ENCODE results near the gene LASP1.
"Not testable (repeated sequence)": the region's sequence is repeated elsewhere in the genome, so short reads cannot be mapped to it uniquely, and the experiment has no call there.

LASP1 gene

GRCh38 chr17:38942696-38943334, 73.0 kb downstream of the LASP1 start:
- Histone ChIP-seq H3K27ac (ENCODE audit: low read depth, low read length) (no peak overlapping the region), H3K4me1 (ENCODE audit: control insufficient read depth, insufficient read depth, low read length) (peaks cover 5% of the 10 kb centered on the region; the same call in 1 of the 2 replicates), H3K27me3 (ENCODE audit: control insufficient read depth, insufficient read depth, low read length) (no peaks in the 10 kb centered on the region), H3K9ac (ENCODE audit: low read length) (no peak overlapping the region), H3K9me3 (ENCODE audit: control insufficient read depth, insufficient read depth, low read depth, low read length) (no peaks in the 10 kb centered on the region), H3K36me3 (ENCODE audit: control insufficient read depth, insufficient read depth, low read length) (no peaks in the 10 kb centered on the region), H3K4me3 (ENCODE audit: low read depth, low read length) (no peak overlapping the region)

GRCh38 chr17:38943607-38944006, 73.7 kb downstream of the LASP1 start:
- H3K36me3 ChIP-seq (ENCODE audit: control insufficient read depth, insufficient read depth, low read length), result no peaks in the 10 kb centered on the region
- no peak overlapping the region for H3K4me3 ChIP-seq (ENCODE audit: low read depth, low read length)
- no peak overlapping the region for H3K27ac ChIP-seq (ENCODE audit: low read depth, low read length)
- H3K27me3 ChIP-seq (ENCODE audit: control insufficient read depth, insufficient read depth, low read length), result no peaks in the 10 kb centered on the region
- H3K9ac ChIP-seq (ENCODE audit: low read length), result no peak overlapping the region
- peaks cover under 1% of the 10 kb centered on the region; the same call in 1 of the 2 replicates for H3K4me1 ChIP-seq (ENCODE audit: control insufficient read depth, insufficient read depth, low read length)
- H3K9me3 ChIP-seq (ENCODE audit: control insufficient read depth, insufficient read depth, low read depth, low read length), result no peaks in the 10 kb centered on the region

- Histone ChIP-seq H3K9me3 (ENCODE audit: control insufficient read depth, insufficient read depth, low read depth, low read length) (no peaks in the 10 kb centered on the region), H3K4me1 (ENCODE audit: control insufficient read depth, insufficient read depth, low read length) (no peaks in the 10 kb centered on the region), H3K27ac (ENCODE audit: low read depth, low read length) (no peak overlapping the region), H3K27me3 (ENCODE audit: control insufficient read depth, insufficient read depth, low read length) (no peaks in the 10 kb centered on the region), H3K36me3 (ENCODE audit: control insufficient read depth, insufficient read depth, low read length) (no peaks in the 10 kb centered on the region), H3K9ac (ENCODE audit: low read length) (no peak overlapping the region), H3K4me3 (ENCODE audit: low read depth, low read length) (no peak overlapping the region)
Measured at GRCh38 chr17:38947189-38947588, 77.3 kb downstream of the LASP1 start.

DNA sequence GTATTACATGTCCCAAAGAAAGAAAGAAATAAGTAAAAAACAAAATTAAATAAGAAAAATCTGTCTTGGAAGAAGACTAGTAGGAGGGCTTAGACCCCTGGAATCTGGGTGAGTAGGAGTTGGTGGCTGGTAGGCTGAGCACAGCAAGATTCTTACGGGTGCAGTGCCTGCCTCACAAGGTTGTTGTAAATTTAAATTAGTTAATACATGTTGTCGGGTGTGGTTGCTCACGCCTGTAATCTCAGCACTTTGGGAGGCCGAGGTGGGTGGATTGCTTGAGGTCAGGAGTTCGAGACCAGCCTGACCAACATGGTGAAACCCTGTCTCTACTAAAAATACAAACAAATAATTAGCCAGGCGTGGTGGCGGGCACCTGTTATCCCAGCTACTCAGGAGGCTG, 83.9 kb downstream of the LASP1 start:
- H3K9ac ChIP-seq (ENCODE audit: low read length); H3K4me3 ChIP-seq (ENCODE audit: low read depth, low read length); H3K36me3 ChIP-seq (ENCODE audit: control insufficient read depth, insufficient read depth, low read length); H3K27ac ChIP-seq (ENCODE audit: low read depth, low read length); H3K27me3 ChIP-seq (ENCODE audit: control insufficient read depth, insufficient read depth, low read length); H3K4me1 ChIP-seq (ENCODE audit: control insufficient read depth, insufficient read depth, low read length); H3K9me3 ChIP-seq (ENCODE audit: control insufficient read depth, insufficient read depth, low read depth, low read length): not testable (repeated sequence)

DNA sequence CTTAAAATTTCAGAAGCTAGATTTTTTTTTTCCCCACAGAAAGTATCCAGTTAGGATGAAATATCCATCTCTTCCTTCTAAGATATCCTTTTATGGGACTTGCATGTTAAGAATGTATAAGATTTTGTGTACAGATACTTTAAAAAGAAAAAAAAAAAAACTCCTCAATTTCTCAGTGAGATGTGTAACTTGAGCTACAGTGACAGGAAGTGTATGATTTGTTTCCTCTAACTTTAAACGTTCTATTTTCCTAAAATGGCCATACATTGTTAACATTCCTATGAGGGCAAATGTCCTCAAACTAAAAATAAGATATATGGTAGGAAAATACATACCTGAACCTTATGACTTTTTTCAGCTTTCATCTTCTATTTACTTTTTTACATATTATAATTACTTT, 88.5 kb downstream of the LASP1 start:
- no peaks in the 10 kb centered on the region for H3K27me3 ChIP-seq (ENCODE audit: control insufficient read depth, insufficient read depth, low read length)
- no peaks in the 10 kb centered on the region for H3K9me3 ChIP-seq (ENCODE audit: control insufficient read depth, insufficient read depth, low read depth, low read length)
- H3K4me1 ChIP-seq (ENCODE audit: control insufficient read depth, insufficient read depth, low read length), result no peaks in the 10 kb centered on the region
- H3K36me3 ChIP-seq (ENCODE audit: control insufficient read depth, insufficient read depth, low read length), result no peaks in the 10 kb centered on the region
- H3K27ac ChIP-seq (ENCODE audit: low read depth, low read length), result no peak overlapping the region
- no peak overlapping the region for H3K4me3 ChIP-seq (ENCODE audit: low read depth, low read length)
- H3K9ac ChIP-seq (ENCODE audit: low read length), result no peak overlapping the region

GRCh38 chr17:38958756-38959155, 88.9 kb downstream of the LASP1 start:
- no peaks in the 10 kb centered on the region for H3K27me3 ChIP-seq (ENCODE audit: control insufficient read depth, insufficient read depth, low read length)
- H3K4me3 ChIP-seq (ENCODE audit: low read depth, low read length), result no peak overlapping the region
- no peak overlapping the region for H3K27ac ChIP-seq (ENCODE audit: low read depth, low read length)
- H3K4me1 ChIP-seq (ENCODE audit: control insufficient read depth, insufficient read depth, low read length), result no peaks in the 10 kb centered on the region
- no peaks in the 10 kb centered on the region for H3K9me3 ChIP-seq (ENCODE audit: control insufficient read depth, insufficient read depth, low read depth, low read length)
- no peaks in the 10 kb centered on the region for H3K36me3 ChIP-seq (ENCODE audit: control insufficient read depth, insufficient read depth, low read length)
- H3K9ac ChIP-seq (ENCODE audit: low read length), result no peak overlapping the region

DNA sequence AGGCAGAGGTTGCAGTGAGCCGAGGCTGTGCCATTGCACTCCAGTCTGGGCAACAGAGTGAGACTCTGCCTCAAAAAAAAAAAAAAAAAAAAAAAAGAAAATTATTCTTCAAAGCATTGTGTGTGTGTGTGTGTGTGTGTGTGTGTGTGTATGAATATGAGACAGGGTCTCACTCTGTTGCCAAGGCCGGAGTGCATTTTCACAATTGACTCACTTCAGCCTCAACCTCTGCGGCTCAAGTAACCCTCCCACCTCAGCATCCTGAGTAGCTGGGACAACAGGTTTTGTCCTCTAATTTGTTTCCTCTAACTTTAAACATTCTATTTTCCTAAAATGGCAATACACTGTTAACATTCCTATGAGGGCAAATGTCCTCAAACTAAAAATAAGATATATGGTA, 89.7 kb downstream of the LASP1 start:
- Histone ChIP-seq H3K27me3 (ENCODE audit: control insufficient read depth, insufficient read depth, low read length) (no peaks in the 10 kb centered on the region), H3K36me3 (ENCODE audit: control insufficient read depth, insufficient read depth, low read length) (no peaks in the 10 kb centered on the region), H3K4me3 (ENCODE audit: low read depth, low read length) (no peak overlapping the region), H3K9ac (ENCODE audit: low read length) (no peak overlapping the region), H3K9me3 (ENCODE audit: control insufficient read depth, insufficient read depth, low read depth, low read length) (no peaks in the 10 kb centered on the region), H3K4me1 (ENCODE audit: control insufficient read depth, insufficient read depth, low read length) (no peaks in the 10 kb centered on the region), H3K27ac (ENCODE audit: low read depth, low read length) (no peak overlapping the region)

GRCh38 chr17:38960402-38960801, 90.5 kb downstream of the LASP1 start:
- no peak overlapping the region for H3K27ac ChIP-seq (ENCODE audit: low read depth, low read length)
- H3K4me3 ChIP-seq (ENCODE audit: low read depth, low read length), result no peak overlapping the region
- no peaks in the 10 kb centered on the region for H3K9me3 ChIP-seq (ENCODE audit: control insufficient read depth, insufficient read depth, low read depth, low read length)
- no peak overlapping the region for H3K9ac ChIP-seq (ENCODE audit: low read length)
- no peaks in the 10 kb centered on the region for H3K27me3 ChIP-seq (ENCODE audit: control insufficient read depth, insufficient read depth, low read length)
- H3K4me1 ChIP-seq (ENCODE audit: control insufficient read depth, insufficient read depth, low read length), result no peaks in the 10 kb centered on the region
- no peaks in the 10 kb centered on the region for H3K36me3 ChIP-seq (ENCODE audit: control insufficient read depth, insufficient read depth, low read length)

DNA sequence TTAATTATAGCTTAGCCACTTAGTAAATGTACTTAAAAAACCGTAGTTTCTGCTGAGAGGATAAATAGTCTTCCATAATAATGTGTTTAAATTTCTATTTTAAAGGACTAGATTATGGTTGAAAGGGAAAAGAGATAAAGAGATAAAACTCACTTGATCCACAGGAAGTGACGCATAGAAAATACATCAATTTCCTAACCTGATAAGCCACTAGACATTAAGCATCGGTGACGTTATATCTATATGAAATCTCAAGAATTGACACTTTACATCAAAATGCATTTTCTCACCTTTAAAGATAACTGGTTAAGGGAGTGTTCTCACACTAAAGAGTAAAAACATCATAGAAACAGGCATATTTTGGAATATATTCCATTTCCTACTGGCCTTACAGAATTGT, 91.6 kb downstream of the LASP1 start:
- Histone ChIP-seq H3K9me3 (ENCODE audit: control insufficient read depth, insufficient read depth, low read depth, low read length) (no peaks in the 10 kb centered on the region), H3K27ac (ENCODE audit: low read depth, low read length) (no peak overlapping the region), H3K36me3 (ENCODE audit: control insufficient read depth, insufficient read depth, low read length) (no peaks in the 10 kb centered on the region), H3K9ac (ENCODE audit: low read length) (no peak overlapping the region), H3K27me3 (ENCODE audit: control insufficient read depth, insufficient read depth, low read length) (no peaks in the 10 kb centered on the region), H3K4me3 (ENCODE audit: low read depth, low read length) (no peak overlapping the region), H3K4me1 (ENCODE audit: control insufficient read depth, insufficient read depth, low read length) (no peaks in the 10 kb centered on the region)

DNA sequence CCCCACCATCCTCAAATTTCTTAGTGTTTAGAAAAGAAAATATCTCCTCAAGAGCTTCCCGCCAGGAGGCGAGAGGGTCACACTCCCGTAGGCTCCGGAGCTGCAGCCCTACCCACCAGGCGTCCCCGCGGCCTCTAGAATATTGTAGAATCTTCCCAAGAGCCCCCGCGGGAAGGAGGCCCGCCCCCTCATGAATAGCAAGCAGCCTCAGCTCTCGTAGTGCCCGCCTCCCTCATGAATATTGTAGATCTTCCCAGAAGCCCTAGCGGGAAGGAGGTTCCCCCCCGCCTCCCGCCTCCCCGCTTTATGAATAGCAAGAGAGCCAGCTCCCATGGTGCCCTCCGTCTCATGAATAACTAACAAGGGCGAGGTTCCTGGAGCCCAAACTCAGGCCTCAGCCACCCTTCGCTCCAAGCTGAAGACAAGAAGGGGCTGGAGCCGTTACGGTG, 97.5 kb downstream of the LASP1 start, which contains the start of gene FBXO47:
Gene FBXO47 (minus strand): TSS at position 114 of the 449 bp plus-strand sequence. CDS start 4,378 bp downstream, outside the sequence.
- no peak within 1 kb of the TSS for H3K27ac ChIP-seq (ENCODE audit: low read depth, low read length)
- peak within 1 kb of the TSS; percentile 46 for H3K9ac ChIP-seq (ENCODE audit: low read length)
- no peaks in the 10 kb centered on the region for H3K9me3 ChIP-seq (ENCODE audit: control insufficient read depth, insufficient read depth, low read depth, low read length)
- H3K4me3 ChIP-seq (ENCODE audit: low read depth, low read length), result peak within 1 kb of the TSS; percentile 33
- no peaks in the 10 kb centered on the region for H3K27me3 ChIP-seq (ENCODE audit: control insufficient read depth, insufficient read depth, low read length)
- no peaks in the 10 kb centered on the region for H3K36me3 ChIP-seq (ENCODE audit: control insufficient read depth, insufficient read depth, low read length)
- 0 out of 2 replicates have a peak, but pooled peaks cover 4% of the 10 kb centered on the region for H3K4me1 ChIP-seq (ENCODE audit: control insufficient read depth, insufficient read depth, low read length)

GRCh38 chr17:38969281-38969680, 99.4 kb downstream of the LASP1 start:
- H3K9me3 ChIP-seq (ENCODE audit: control insufficient read depth, insufficient read depth, low read depth, low read length), result no peaks in the 10 kb centered on the region
- H3K4me1 ChIP-seq (ENCODE audit: control insufficient read depth, insufficient read depth, low read length), result 0 out of 2 replicates have a peak, but pooled peaks cover 7% of the 10 kb centered on the region
- no peaks in the 10 kb centered on the region for H3K27me3 ChIP-seq (ENCODE audit: control insufficient read depth, insufficient read depth, low read length)
- H3K27ac ChIP-seq (ENCODE audit: low read depth, low read length), result no peak overlapping the region
- no peak overlapping the region for H3K4me3 ChIP-seq (ENCODE audit: low read depth, low read length)
- H3K9ac ChIP-seq (ENCODE audit: low read length), result no peak overlapping the region
- H3K36me3 ChIP-seq (ENCODE audit: control insufficient read depth, insufficient read depth, low read length), result no peaks in the 10 kb centered on the region
